ENCODE measurements around the gene LY86. TPM values are rescaled to one million over a fixed set of nuclear protein-coding genes. Genes with fewer than 3 reads are reported as not detected.

The LY86 gene
- total and polyA plus RNA-seq, 2 of the 13 experiments (the other 11 are each of a cell fraction or from before 2014, with no cell fraction given): not detected

GRCh38 chr6:6656287-6656686, 67.8 kb downstream of the LY86 start:
- ATAC-seq (no peak), FAIRE-seq (no peak), DNase-seq (ENCODE audit: low spot score) (no peak)
- H4K20me1 ChIP-seq (ENCODE audit: insufficient read depth, low read length): no peaks in the 10 kb centered on the region
- POLR2A ChIA-PET: no interaction called here
- WGBS (ENCODE audit: low lambda C conversion rate): 26% methylated on average over 3 of the region's 3 CpGs
- H3K27ac ChIP-seq (ENCODE audit: extremely low read length, insufficient read depth, low read length): no peak overlapping the region
- in situ Hi-C loops (cut with HindIII; ENCODE audit: extremely low pct_ligation_motif_present, low pct_unique_long_range_greater_than_20kb): no loop called here
- no peaks in the 10 kb centered on the region for H3K9me3 ChIP-seq (ENCODE audit: low read length)
- no peak overlapping the region for H3K4me2 ChIP-seq (ENCODE audit: low read depth, low read length)
- TF ChIP-seq DRAP1 (CRISPR knock-in tag; IDR thresholded peaks at IDR 0.05): no peak
- no peak for TF ChIP-seq DMAP1 (CRISPR knock-in tag; IDR thresholded peaks at IDR 0.05)
- TF ChIP-seq ZNF546 (CRISPR knock-in tag; conservative IDR thresholded peaks at IDR 0.05): no peak
- no peak for TF ChIP-seq TAF15 (IDR thresholded peaks at IDR 0.05; ENCODE audit: low read depth, low read length, poor library complexity, severe bottlenecking)
- no peak for TF ChIP-seq CAMTA2 (CRISPR knock-in tag; IDR thresholded peaks at IDR 0.05; ENCODE audit: borderline replicate concordance)
- no peak for TF ChIP-seq DR1 (CRISPR knock-in tag; IDR thresholded peaks at IDR 0.05)
- no peak for TF ChIP-seq EED (CRISPR knock-in tag; IDR thresholded peaks at IDR 0.05)
- TF ChIP-seq SNRNP70 (IDR thresholded peaks at IDR 0.05; ENCODE audit: low read depth, low read length): no peak
- TF ChIP-seq ZNF746 (CRISPR knock-in tag; IDR thresholded peaks at IDR 0.05): no peak
- H3K27me3 ChIP-seq (ENCODE audit: control insufficient read depth in 1 of 2, insufficient read depth in 2 of 2, low read length in 2 of 2): no peaks in the 10 kb centered on the region
- no peak overlapping the region for H3K4me3 ChIP-seq (replicated peaks in 1 of 3; ENCODE audit: insufficient read depth in 1 of 3, low read depth in 2 of 3, low read length in 3 of 3)
- no peak overlapping the region for H2AFZ ChIP-seq (ENCODE audit: low read length)
- H3K9ac ChIP-seq (ENCODE audit: insufficient read depth, low read depth, low read length): no peak overlapping the region
- no peaks in the 10 kb centered on the region for H3K4me1 ChIP-seq (ENCODE audit: insufficient read depth, low read length)
- no peaks in the 10 kb centered on the region for H3K79me2 ChIP-seq (ENCODE audit: insufficient read depth, low read length)
- no TSS peak for BruUV-seq (replicated peaks)
- H3K36me3 ChIP-seq (replicated peaks in 1 of 2; ENCODE audit: control insufficient read depth in 1 of 2, insufficient read depth in 2 of 2, low read length in 2 of 2): no peaks in the 10 kb centered on the region
- CTCF ChIA-PET (ENCODE audit: low intra/inter-chr PET ratio, low total read pairs): no interaction called here
- intact Hi-C loops (cut with micrococcal nuclease; ENCODE audit: unreplicated experiment): no loop called here

- Histone ChIP-seq H2AFZ (ENCODE audit: low read length) (no peak overlapping the region), H3K4me3 (replicated peaks in 1 of 3; ENCODE audit: insufficient read depth in 1 of 3, low read depth in 2 of 3, low read length in 3 of 3) (no peak overlapping the region), H4K20me1 (ENCODE audit: insufficient read depth, low read length) (no peaks in the 10 kb centered on the region), H3K79me2 (ENCODE audit: insufficient read depth, low read length) (no peaks in the 10 kb centered on the region), H3K9ac (ENCODE audit: insufficient read depth, low read depth, low read length) (no peak overlapping the region), H3K27ac (ENCODE audit: extremely low read length, insufficient read depth, low read length) (no peak overlapping the region), H3K36me3 (replicated peaks in 1 of 2; ENCODE audit: control insufficient read depth in 1 of 2, insufficient read depth in 2 of 2, low read length in 2 of 2) (no peaks in the 10 kb centered on the region), H3K27me3 (ENCODE audit: control insufficient read depth in 1 of 2, insufficient read depth in 2 of 2, low read length in 2 of 2) (no peaks in the 10 kb centered on the region), H3K9me3 (ENCODE audit: low read length) (no peaks in the 10 kb centered on the region), H3K4me2 (ENCODE audit: low read depth, low read length) (no peak overlapping the region), H3K4me1 (ENCODE audit: insufficient read depth, low read length) (no peaks in the 10 kb centered on the region)
- BruUV-seq (replicated peaks): no TSS peak
- no peak for FAIRE-seq
- DNase-seq (ENCODE audit: low spot score): no peak
- ChIA-PET POLR2A (no interaction called here), CTCF (ENCODE audit: low intra/inter-chr PET ratio, low total read pairs) (no interaction called here)
- intact Hi-C loops (cut with micrococcal nuclease; ENCODE audit: unreplicated experiment): no loop called here
- no peak for ATAC-seq
- in situ Hi-C loops (cut with HindIII; ENCODE audit: extremely low pct_ligation_motif_present, low pct_unique_long_range_greater_than_20kb): no loop called here
- WGBS (ENCODE audit: low lambda C conversion rate): 35% methylated on average over 8 of the region's 8 CpGs
- no peak for TF ChIP-seq PAF1 (CRISPR knock-in tag; IDR thresholded peaks at IDR 0.05)
- TF ChIP-seq ZNF615 (CRISPR knock-in tag; IDR thresholded peaks at IDR 0.05; ENCODE audit: borderline replicate concordance): no peak
- no peak for TF ChIP-seq EHMT2 (IDR thresholded peaks at IDR 0.05; ENCODE audit: borderline replicate concordance, low read depth, low read length)
- TF ChIP-seq IRF9 (CRISPR knock-in tag; IDR thresholded peaks at IDR 0.05; ENCODE audit: borderline replicate concordance): no peak
- no peak for TF ChIP-seq GLMP (CRISPR knock-in tag; IDR thresholded peaks at IDR 0.05; ENCODE audit: borderline replicate concordance)
- TF ChIP-seq MLLT10 (CRISPR knock-in tag; IDR thresholded peaks at IDR 0.05): no peak
- no peak for TF ChIP-seq ZBTB20 (CRISPR knock-in tag; IDR thresholded peaks at IDR 0.05; ENCODE audit: borderline replicate concordance, low read depth)
- no peak for TF ChIP-seq MTA1 (CRISPR knock-in tag; IDR thresholded peaks at IDR 0.05; ENCODE audit: borderline replicate concordance)
- TF ChIP-seq ZNF746 (CRISPR knock-in tag; IDR thresholded peaks at IDR 0.05): no peak
These were observed 68.7 kb downstream of the LY86 start for GRCh38 chr6:6657085-6657819.
